IgD-negative memory B cell (primary cell): ENCODE data around the gene PON1. TPM values are rescaled to one million over a fixed set of nuclear protein-coding genes. Genes with fewer than 3 reads are reported as not detected.

Experiments used
- H3K27ac Mint-ChIP-seq, 3 donors: one replicate each; pipeline ENCODE4 v1.8.0; 2020 to 2022; ENCODE audit warnings: mild to moderate bottlenecking in 3 of 3, mixed read lengths in 3 of 3, moderate library complexity in 1 of 3
- H3K27me3 Mint-ChIP-seq: one replicate; pipeline ENCODE4 v1.8.0; 2021; ENCODE audit warnings: mixed read lengths
- H3K36me3 Mint-ChIP-seq: one replicate; pipeline ENCODE4 v1.8.0; 2020; ENCODE audit warnings: mild to moderate bottlenecking, mixed read lengths
- H3K4me1 Mint-ChIP-seq, 3 donors: one replicate each; pipeline ENCODE4 v1.8.0; 2020 to 2022; ENCODE audit warnings: mixed read lengths in 3 of 3, mild to moderate bottlenecking in 1 of 3
- H3K4me3 Mint-ChIP-seq, 4 donors: one replicate each; pipeline ENCODE4 v1.8.0; 2020 to 2022; ENCODE audit warnings: mild to moderate bottlenecking in 4 of 4, mixed read lengths in 4 of 4, moderate library complexity in 3 of 4
- H3K9me3 Mint-ChIP-seq, 3 donors: one replicate each; pipeline ENCODE4 v1.8.0; 2020 to 2021; ENCODE audit warnings: mixed read lengths in 3 of 3, mild to moderate bottlenecking in 1 of 3
- polyA plus RNA-seq: library from polyadenylated mRNA; unstranded; fragments of 300-500 nt; fragmentation: Illumina TruSeq; gene quantifications from one replicate; pipeline ENCODE4 v1.2.3, GENCODE V29; 2021

PON1 gene
- polyA plus RNA-seq, 1 donor from 2014 or later: not detected

GRCh38 chr7:95298091-95298490, 26.2 kb downstream of the PON1 start:
- peaks cover 2% of the 10 kb centered on the region for H3K36me3 Mint-ChIP-seq
- peaks cover 4% of the 10 kb centered on the region for H3K27me3 Mint-ChIP-seq
- H3K27ac Mint-ChIP-seq: no peak overlapping the region
- H3K4me1 Mint-ChIP-seq: no peaks in the 10 kb centered on the region
- H3K4me3 Mint-ChIP-seq: no peak overlapping the region
- no peaks in the 10 kb centered on the region for H3K9me3 Mint-ChIP-seq

GRCh38 chr7:95297041-95297440, 27.3 kb downstream of the PON1 start:
- no peak overlapping the region for H3K27ac Mint-ChIP-seq
- H3K36me3 Mint-ChIP-seq: peaks cover 2% of the 10 kb centered on the region
- H3K27me3 Mint-ChIP-seq: peaks cover 4% of the 10 kb centered on the region
- no peaks in the 10 kb centered on the region for H3K9me3 Mint-ChIP-seq
- no peak overlapping the region for H3K4me3 Mint-ChIP-seq
- no peaks in the 10 kb centered on the region for H3K4me1 Mint-ChIP-seq

GRCh38 chr7:95296456-95296855, 27.9 kb downstream of the PON1 start:
- Mint-ChIP-seq H3K27ac (no peak overlapping the region), H3K9me3 (no peaks in the 10 kb centered on the region), H3K36me3 (peaks cover 2% of the 10 kb centered on the region), H3K27me3 (peaks cover 4% of the 10 kb centered on the region), H3K4me1 (no peaks in the 10 kb centered on the region), H3K4me3 (no peak overlapping the region)

GRCh38 chr7:95295397-95295796, 28.9 kb downstream of the PON1 start:
- H3K4me3 Mint-ChIP-seq: no peak overlapping the region
- no peak overlapping the region for H3K27ac Mint-ChIP-seq
- no peaks in the 10 kb centered on the region for H3K9me3 Mint-ChIP-seq
- peaks cover 4% of the 10 kb centered on the region for H3K27me3 Mint-ChIP-seq
- no peaks in the 10 kb centered on the region for H3K4me1 Mint-ChIP-seq
- peaks cover 5% of the 10 kb centered on the region for H3K36me3 Mint-ChIP-seq

- Mint-ChIP-seq H3K36me3 (peaks cover 3% of the 10 kb centered on the region), H3K27ac (no peak overlapping the region), H3K9me3 (no peaks in the 10 kb centered on the region), H3K4me1 (peaks cover 0 to 1% (median 0%) of the 10 kb centered on the region in 3 donors), H3K4me3 (peak overlapping the region in 1 of 4 donors; percentile 2), H3K27me3 (no peaks in the 10 kb centered on the region)
These were observed 34.0 kb downstream of the PON1 start for GRCh38 chr7:95290166-95290830.

GRCh38 chr7:95286096-95286495, 38.2 kb downstream of the PON1 start:
- no peak overlapping the region for H3K4me3 Mint-ChIP-seq
- H3K36me3 Mint-ChIP-seq: peaks cover 3% of the 10 kb centered on the region
- peaks cover 2% of the 10 kb centered on the region for H3K27me3 Mint-ChIP-seq
- H3K9me3 Mint-ChIP-seq: no peaks in the 10 kb centered on the region
- H3K4me1 Mint-ChIP-seq: peaks cover 0 to 1% (median 0%) of the 10 kb centered on the region in 3 donors
- H3K27ac Mint-ChIP-seq: no peak overlapping the region

- Mint-ChIP-seq H3K36me3 (no peaks in the 10 kb centered on the region), H3K9me3 (no peaks in the 10 kb centered on the region), H3K4me1 (no peaks in the 10 kb centered on the region), H3K27me3 (peaks cover 2% of the 10 kb centered on the region), H3K27ac (no peak overlapping the region), H3K4me3 (no peak overlapping the region)
These were observed 44.9 kb downstream of the PON1 start for GRCh38 chr7:95279417-95279816.

- H3K36me3 Mint-ChIP-seq: no peaks in the 10 kb centered on the region
- H3K27ac Mint-ChIP-seq: no peak overlapping the region
- no peaks in the 10 kb centered on the region for H3K4me1 Mint-ChIP-seq
- H3K9me3 Mint-ChIP-seq: no peaks in the 10 kb centered on the region
- no peaks in the 10 kb centered on the region for H3K27me3 Mint-ChIP-seq
- H3K4me3 Mint-ChIP-seq: no peak overlapping the region
These were observed 48.2 kb downstream of the PON1 start for GRCh38 chr7:95276114-95276513.

- Mint-ChIP-seq H3K27ac (no peak overlapping the region), H3K27me3 (no peaks in the 10 kb centered on the region)
These were observed 54.7 kb downstream of the PON1 start for GRCh38 chr7:95269640-95270039.

GRCh38 chr7:95267754-95268153, 56.6 kb downstream of the PON1 start:
- no peaks in the 10 kb centered on the region for H3K36me3 Mint-ChIP-seq

More at GRCh38 chr7:95269640-95270039, 54.7 kb downstream of the PON1 start:
- no peaks in the 10 kb centered on the region for H3K36me3 Mint-ChIP-seq
- H3K4me3 Mint-ChIP-seq: no peak overlapping the region
- H3K9me3 Mint-ChIP-seq: no peaks in the 10 kb centered on the region
- no peaks in the 10 kb centered on the region for H3K4me1 Mint-ChIP-seq

GRCh38 chr7:95265634-95266033, 58.7 kb downstream of the PON1 start:
- Mint-ChIP-seq H3K36me3 (no peaks in the 10 kb centered on the region), H3K9me3 (no peaks in the 10 kb centered on the region), H3K4me3 (no peak overlapping the region), H3K27me3 (no peaks in the 10 kb centered on the region), H3K27ac (no peak overlapping the region), H3K4me1 (no peaks in the 10 kb centered on the region)

More at GRCh38 chr7:95267754-95268153, 56.6 kb downstream of the PON1 start:
- H3K27me3 Mint-ChIP-seq: no peaks in the 10 kb centered on the region
- no peaks in the 10 kb centered on the region for H3K9me3 Mint-ChIP-seq
- H3K4me1 Mint-ChIP-seq: no peaks in the 10 kb centered on the region
- H3K4me3 Mint-ChIP-seq: no peak overlapping the region
- no peak overlapping the region for H3K27ac Mint-ChIP-seq

- Mint-ChIP-seq H3K4me1 (no peaks in the 10 kb centered on the region), H3K4me3 (no peak overlapping the region)
These were observed 59.9 kb downstream of the PON1 start for GRCh38 chr7:95264363-95264891.

GRCh38 chr7:95263785-95264362, 60.5 kb downstream of the PON1 start:
- no peaks in the 10 kb centered on the region for H3K9me3 Mint-ChIP-seq
- H3K36me3 Mint-ChIP-seq: no peaks in the 10 kb centered on the region
- no peaks in the 10 kb centered on the region for H3K4me1 Mint-ChIP-seq
- H3K4me3 Mint-ChIP-seq: no peak overlapping the region
- no peak overlapping the region for H3K27ac Mint-ChIP-seq
- no peaks in the 10 kb centered on the region for H3K27me3 Mint-ChIP-seq

More at GRCh38 chr7:95264363-95264891, 59.9 kb downstream of the PON1 start:
- Mint-ChIP-seq H3K36me3 (no peaks in the 10 kb centered on the region), H3K9me3 (no peaks in the 10 kb centered on the region), H3K27ac (no peak overlapping the region), H3K27me3 (no peaks in the 10 kb centered on the region)

- no peaks in the 10 kb centered on the region for H3K36me3 Mint-ChIP-seq
- H3K4me3 Mint-ChIP-seq: no peak overlapping the region
- no peaks in the 10 kb centered on the region for H3K9me3 Mint-ChIP-seq
- H3K4me1 Mint-ChIP-seq: no peaks in the 10 kb centered on the region
- no peaks in the 10 kb centered on the region for H3K27me3 Mint-ChIP-seq
- H3K27ac Mint-ChIP-seq: no peak overlapping the region
These were observed 61.5 kb downstream of the PON1 start for GRCh38 chr7:95262875-95263274.

GRCh38 chr7:95261895-95262415, 62.4 kb downstream of the PON1 start:
- Mint-ChIP-seq H3K27me3 (no peaks in the 10 kb centered on the region), H3K9me3 (no peaks in the 10 kb centered on the region), H3K36me3 (no peaks in the 10 kb centered on the region), H3K27ac (no peak overlapping the region), H3K4me1 (no peaks in the 10 kb centered on the region), H3K4me3 (no peak overlapping the region)

GRCh38 chr7:95255691-95256090, 68.6 kb downstream of the PON1 start:
- Mint-ChIP-seq H3K9me3 (no peaks in the 10 kb centered on the region), H3K36me3 (peaks cover 1% of the 10 kb centered on the region), H3K4me3 (no peak overlapping the region), H3K27me3 (peaks cover 3% of the 10 kb centered on the region), H3K27ac (no peak overlapping the region), H3K4me1 (no peaks in the 10 kb centered on the region)
